Gastroesophageal sphincter (tissue), 4 donors: Measurements from ENCODE around the gene PIBF1. TPM values are rescaled to one million over a fixed set of nuclear protein-coding genes. Genes with fewer than 3 reads are reported as not detected.

ENCODE experiments used
- ATAC-seq: fragments of 150-250 bp; one replicate; pipeline ENCODE4 v1.9.1; 2016; ENCODE audit warnings: mild to moderate bottlenecking, moderate library complexity
- H3K27ac ChIP-seq, 4 donors: fragments of 200-600 bp; sonication (generic) in 3 of 4; 1 replicate in 3 of 4; 2 replicates in 1 of 4; pipeline ENCODE4 v1.5.1; 2016 to 2019
- H3K27me3 ChIP-seq: fragments of 200-600 bp; sonication (generic); one replicate; pipeline ENCODE4 v1.5.1; 2019
- H3K36me3 ChIP-seq, 2 donors: fragments of 200-600 bp; sonication (generic); one replicate each; pipeline ENCODE4 v1.5.1; 2019; ENCODE audit warnings: control low read depth in 1 of 2
- H3K4me1 ChIP-seq, 3 donors: fragments of 200-600 bp; sonication (generic); 1 replicate in 2 of 3; 2 replicates in 1 of 3; pipeline ENCODE4 v1.5.1; 2016 to 2019; ENCODE audit warnings: control low read depth in 2 of 3
- H3K4me3 ChIP-seq, 2 donors: fragments of 200-600 bp; sonication (generic); one replicate each; pipeline ENCODE4 v1.5.1; 2019; ENCODE audit warnings: mild to moderate bottlenecking in 1 of 2, moderate library complexity in 1 of 2
- H3K9me3 ChIP-seq, 3 donors: fragments of 200-600 bp; sonication (generic); one replicate each; pipeline ENCODE4 v1.5.1; 2017 to 2019; ENCODE audit warnings: control low read depth in 2 of 3
- EP300 ChIP-seq: sonication (generic); formaldehyde crosslinking; IDR thresholded peaks from one replicate; pipeline ENCODE4 v1.6.1; 2017; ENCODE audit warnings: antibody characterized with exemption, mild to moderate bottlenecking
- POLR2A ChIP-seq, 2 donors: fragments of 450-650 bp; IDR thresholded peaks; one replicate each; pipeline ENCODE4 v1.6.1; 2017; ENCODE audit warnings: antibody characterized with exemption in 2 of 2, mild to moderate bottlenecking in 2 of 2, moderate library complexity in 1 of 2
- POLR2AphosphoS5 ChIP-seq: sonication (generic); formaldehyde crosslinking; IDR thresholded peaks from one replicate; pipeline ENCODE4 v1.6.1; 2017; ENCODE audit warnings: antibody characterized with exemption
- WGBS, 2 donors: methylation state at CpG; one replicate each; pipeline ENCODE4 v1.1.5; 2018; ENCODE audit warnings: low coverage in 1 of 2; 5-methylcytosine and 5-hydroxymethylcytosine counted together
- total RNA-seq, 4 donors: library from RNA; depleted of rRNA; stranded (reverse); fragments of >200 nt; gene quantifications; one replicate each; pipeline ENCODE4 v1.1.0, GENCODE V29; 2016
- TF ChIP-seq, protein P1 (sequence below), 4 experiments: fragments of 200-600 bp in 2 of 4; fragments of 450-650 bp in 2 of 4; sonication (generic) in 1 of 4; IDR thresholded peaks; one replicate each; pipeline ENCODE4 v1.5.1; 2017 to 2019; ENCODE audit warnings: antibody characterized with exemption in 4 of 4, mild to moderate bottlenecking in 2 of 4, moderate library complexity in 2 of 4

The PIBF1 gene
- total RNA-seq, 4 donors from 2014 or later, result 13.1 to 38.4 (median 22.3) TPM

DNA sequence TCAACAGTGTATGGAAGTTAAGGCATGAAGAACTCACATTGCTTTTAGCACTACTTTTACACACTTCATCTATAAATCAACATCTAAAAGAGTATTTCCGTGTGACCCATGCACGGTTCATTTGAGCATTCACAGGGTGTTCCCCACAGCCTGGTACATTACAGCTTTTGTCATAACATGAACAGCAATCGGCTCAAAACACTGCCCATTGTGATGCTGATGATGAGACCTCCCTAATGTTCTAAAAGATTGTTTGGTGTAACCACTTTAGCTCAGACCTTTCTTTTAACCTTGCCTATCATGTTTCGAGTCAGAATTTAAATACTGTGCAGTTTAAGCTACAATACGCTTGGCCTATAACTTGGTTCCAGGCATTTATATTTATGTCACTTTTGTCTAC is 272.8 kb downstream of the PIBF1 start:
- no peak overlapping the region for H3K4me3 ChIP-seq
- peaks cover 0 to 11% (median 0%) of the 10 kb centered on the region in 3 donors for H3K4me1 ChIP-seq
- no peaks in the 10 kb centered on the region for H3K27me3 ChIP-seq
- no peak overlapping the region for H3K27ac ChIP-seq
- TF ChIP-seq EP300 (no peak), POLR2AphosphoS5 (no peak), POLR2A (IDR thresholded peaks at IDR 0.05) (no peak)
- TF ChIP-seq, protein P1, sequence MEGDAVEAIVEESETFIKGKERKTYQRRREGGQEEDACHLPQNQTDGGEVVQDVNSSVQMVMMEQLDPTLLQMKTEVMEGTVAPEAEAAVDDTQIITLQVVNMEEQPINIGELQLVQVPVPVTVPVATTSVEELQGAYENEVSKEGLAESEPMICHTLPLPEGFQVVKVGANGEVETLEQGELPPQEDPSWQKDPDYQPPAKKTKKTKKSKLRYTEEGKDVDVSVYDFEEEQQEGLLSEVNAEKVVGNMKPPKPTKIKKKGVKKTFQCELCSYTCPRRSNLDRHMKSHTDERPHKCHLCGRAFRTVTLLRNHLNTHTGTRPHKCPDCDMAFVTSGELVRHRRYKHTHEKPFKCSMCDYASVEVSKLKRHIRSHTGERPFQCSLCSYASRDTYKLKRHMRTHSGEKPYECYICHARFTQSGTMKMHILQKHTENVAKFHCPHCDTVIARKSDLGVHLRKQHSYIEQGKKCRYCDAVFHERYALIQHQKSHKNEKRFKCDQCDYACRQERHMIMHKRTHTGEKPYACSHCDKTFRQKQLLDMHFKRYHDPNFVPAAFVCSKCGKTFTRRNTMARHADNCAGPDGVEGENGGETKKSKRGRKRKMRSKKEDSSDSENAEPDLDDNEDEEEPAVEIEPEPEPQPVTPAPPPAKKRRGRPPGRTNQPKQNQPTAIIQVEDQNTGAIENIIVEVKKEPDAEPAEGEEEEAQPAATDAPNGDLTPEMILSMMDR (IDR thresholded peaks at IDR 0.05), result no peak
- H3K9me3 ChIP-seq, result no peaks in the 10 kb centered on the region
- no peaks in the 10 kb centered on the region for H3K36me3 ChIP-seq
- WGBS, 2 donors, result 66 to 76% methylated on average over 4 to 5 of the region's 5 CpGs
- ATAC-seq, result no peak

GRCh38 chr13:73055813-73056564 is 274.1 kb downstream of the PIBF1 start:
- no peak overlapping the region for H3K27ac ChIP-seq
- no peak for TF ChIP-seq EP300
- no peak for TF ChIP-seq POLR2AphosphoS5
- TF ChIP-seq, protein P1 (IDR thresholded peaks at IDR 0.05), result no peak
- no peak for TF ChIP-seq POLR2A (IDR thresholded peaks at IDR 0.05)
- no peaks in the 10 kb centered on the region for H3K9me3 ChIP-seq
- H3K4me1 ChIP-seq, result peaks cover 0 to 11% (median 0%) of the 10 kb centered on the region in 3 donors
- 57 to 71% methylated on average over 8 of the region's 8 CpGs for WGBS, 2 donors
- H3K27me3 ChIP-seq, result no peaks in the 10 kb centered on the region
- no peaks in the 10 kb centered on the region for H3K36me3 ChIP-seq
- no peak for ATAC-seq
- H3K4me3 ChIP-seq, result no peak overlapping the region

GRCh38 chr13:73056565-73056962 is 274.6 kb downstream of the PIBF1 start:
- Histone ChIP-seq H3K4me3 (no peak overlapping the region), H3K27ac (no peak overlapping the region), H3K4me1 (peaks cover 0 to 15% (median 3%) of the 10 kb centered on the region in 3 donors), H3K27me3 (no peaks in the 10 kb centered on the region), H3K36me3 (no peaks in the 10 kb centered on the region), H3K9me3 (no peaks in the 10 kb centered on the region)
- TF ChIP-seq, protein P1 (IDR thresholded peaks at IDR 0.05), result no peak
- TF ChIP-seq POLR2A (IDR thresholded peaks at IDR 0.05) (no peak), EP300 (no peak), POLR2AphosphoS5 (no peak)
- WGBS, 2 donors, result 84 to 100% methylated on average over 4 of the region's 4 CpGs
- no peak for ATAC-seq

GRCh38 chr13:73057284-73058063 is 275.5 kb downstream of the PIBF1 start:
- peak overlapping the region in 1 of 4 donors; percentile 87 for H3K27ac ChIP-seq

More at GRCh38 chr13:73057284-73058063, 275.5 kb downstream of the PIBF1 start:
- ATAC-seq, result no peak
- TF ChIP-seq POLR2AphosphoS5 (no peak), POLR2A (IDR thresholded peaks at IDR 0.05) (no peak), EP300 (no peak)
- TF ChIP-seq, protein P1 (IDR thresholded peaks at IDR 0.05), result no peak
- H3K4me1 ChIP-seq, result peaks cover 0 to 21% (median 4%) of the 10 kb centered on the region in 3 donors
- no peaks in the 10 kb centered on the region for H3K36me3 ChIP-seq
- no peaks in the 10 kb centered on the region for H3K27me3 ChIP-seq
- no peaks in the 10 kb centered on the region for H3K9me3 ChIP-seq
- H3K4me3 ChIP-seq, result no peak overlapping the region
- WGBS, 2 donors, result 77 to 90% methylated on average over 4 of the region's 4 CpGs
